HepG2 (cell line): ENCODE measurements around the gene MEGF6. TPM values are rescaled to one million over a fixed set of nuclear protein-coding genes. Genes with fewer than 3 reads are reported as not detected.

ENCODE experiments used
- ATF1 ChIP-seq: IDR thresholded peaks from 2 replicates; pipeline ENCODE4 v1.6.1; 2016; ENCODE audit warnings: mild to moderate bottlenecking, control low read depth
- CEBPG ChIP-seq: IDR thresholded peaks from 2 replicates; pipeline ENCODE4 v1.6.1; 2016
- DMTF1 ChIP-seq: sonication (generic); formaldehyde crosslinking; IDR thresholded peaks from 2 replicates; pipeline ENCODE4 v1.4.0; 2020; ENCODE audit warnings: mild to moderate bottlenecking, missing genetic modification reagents
- HOMEZ ChIP-seq: IDR thresholded peaks from 2 replicates; pipeline ENCODE4 v1.6.1; 2016; ENCODE audit warnings: low read depth
- LCORL ChIP-seq, 2 experiments: fragments of 450-650 bp in 1 of 2; sonication (generic) in 1 of 2; formaldehyde crosslinking in 1 of 2; IDR thresholded peaks; 2 replicates each; pipeline versions ENCODE4 v1.5.0 to v1.6.1; 2017 to 2020; ENCODE audit warnings: antibody characterized with exemption in 1 of 2, missing genetic modification reagents in 1 of 2
- MAFF ChIP-seq: IDR thresholded peaks from 2 replicates; pipeline ENCODE4 v1.6.1; 2011; ENCODE audit warnings: low read depth, low read length, improper control_type of control experiment
- MTF2 ChIP-seq: sonication (generic); formaldehyde crosslinking; IDR thresholded peaks from 2 replicates; pipeline ENCODE4 v1.5.0; 2020; ENCODE audit warnings: missing genetic modification reagents, borderline replicate concordance
- NFRKB ChIP-seq: fragments of 450-650 bp; IDR thresholded peaks from 2 replicates; pipeline ENCODE4 v1.6.1; 2017
- NR2F6 ChIP-seq, 2 experiments: IDR thresholded peaks; 2 replicates each; pipeline ENCODE4 v1.6.1; 2016; ENCODE audit warnings: antibody characterized with exemption in 1 of 2, mild to moderate bottlenecking in 1 of 2
- ONECUT2 ChIP-seq: sonication (generic); formaldehyde crosslinking; IDR thresholded peaks from 2 replicates; pipeline ENCODE4 v1.4.0; 2020; ENCODE audit warnings: missing genetic modification reagents
- RFX3 ChIP-seq: IDR thresholded peaks from 2 replicates; pipeline ENCODE4 v1.6.1; 2016; ENCODE audit warnings: missing biosample characterization, missing genetic modification reagents
- SALL1 ChIP-seq: sonication (generic); formaldehyde crosslinking; IDR thresholded peaks from 2 replicates; pipeline ENCODE4 v1.8.0; 2022; ENCODE audit warnings: mild to moderate bottlenecking, missing genetic modification reagents
- TSC22D2 ChIP-seq: sonication (generic); formaldehyde crosslinking; IDR thresholded peaks from 2 replicates; pipeline ENCODE4 v1.5.1; 2020; ENCODE audit warnings: missing genetic modification reagents, mild to moderate bottlenecking, borderline replicate concordance
- YY1 ChIP-seq: IDR thresholded peaks from 2 replicates; pipeline ENCODE4 v1.6.1; 2011; ENCODE audit warnings: low read length, low read depth, moderate library complexity, mild to moderate bottlenecking; ENCODE audit not compliant: insufficient read depth, insufficient replicate concordance
- ZBTB10 ChIP-seq: sonication (generic); formaldehyde crosslinking; IDR thresholded peaks from 2 replicates; pipeline ENCODE4 v1.4.0; 2020; ENCODE audit warnings: missing genetic modification reagents, borderline replicate concordance
- ZBTB46 ChIP-seq: sonication (generic); formaldehyde crosslinking; IDR thresholded peaks from 2 replicates; pipeline ENCODE4 v1.4.0; 2020; ENCODE audit warnings: mild to moderate bottlenecking, missing genetic modification reagents, borderline replicate concordance
- ZNF207 ChIP-seq: fragments of 450-650 bp; IDR thresholded peaks from 2 replicates; pipeline ENCODE4 v1.6.1; 2016; ENCODE audit warnings: antibody characterized with exemption, borderline replicate concordance
- ZNF557 ChIP-seq: sonication (generic); formaldehyde crosslinking; IDR thresholded peaks from 2 replicates; pipeline ENCODE4 v1.4.0; 2020; ENCODE audit warnings: missing genetic modification reagents
- ZNF770 ChIP-seq: sonication (generic); formaldehyde crosslinking; IDR thresholded peaks from 2 replicates; pipeline ENCODE4 v1.5.0; 2020; ENCODE audit warnings: mild to moderate bottlenecking, missing genetic modification reagents
- ZNF776 ChIP-seq: sonication (generic); formaldehyde crosslinking; IDR thresholded peaks from 2 replicates; pipeline ENCODE4 v1.4.0; 2020; ENCODE audit warnings: mild to moderate bottlenecking, missing genetic modification reagents
- ZNF879 ChIP-seq: sonication (generic); formaldehyde crosslinking; IDR thresholded peaks from 2 replicates; pipeline ENCODE4 v1.8.1; 2023; ENCODE audit warnings: missing genetic modification reagents
- polyA plus RNA-seq, 8 experiments: library from polyadenylated mRNA; depleted of rRNA in 3 of 8; stranded (reverse) in 7 of 8; unstranded in 1 of 8; fragments of >200 nt; fragmentation: Illumina TruSeq in 4 of 8; extraction: Trizol in 4 of 8; gene quantifications; 2 replicates each; pipeline versions ENCODE4 v1.2.1 to v1.2.3, GENCODE V29; 2011 to 2016; ENCODE audit warnings: low read depth in 4 of 8, missing spikeins in 1 of 8, mixed read lengths in 1 of 8; ENCODE audit not compliant: insufficient read depth in 1 of 8
- total RNA-seq, 5 experiments: library from RNA; depleted of rRNA; stranded (reverse); fragments of >200 nt; fragmentation: Illumina TruSeq; extraction: Trizol; gene quantifications; 2 replicates each; pipeline ENCODE4 v1.2.3, GENCODE V29; 2016; ENCODE audit warnings: low read depth in 1 of 5

Gene MEGF6
- total and polyA plus RNA-seq, 2 of the 13 experiments (the other 11 are each of a cell fraction or from before 2014, with no cell fraction given) = 1.9 TPM

GRCh38 chr1:3441410-3441847, 169.9 kb downstream of the MEGF6 start (continued):
- TF ChIP-seq ZNF557 (CRISPR knock-in tag) = no peak
- peak; percentile 16 for TF ChIP-seq YY1
- no peak for TF ChIP-seq LCORL (IDR thresholded peaks at IDR 0.05)
- TF ChIP-seq LCORL (CRISPR knock-in tag; IDR thresholded peaks at IDR 0.05) = peak; percentile 41; the same call in 1 of the 2 replicates
- TF ChIP-seq ATF1 (CRISPR knock-in tag) = no peak
- TF ChIP-seq NFRKB = no peak
- no peak for TF ChIP-seq ZBTB10 (CRISPR knock-in tag)
- no peak for TF ChIP-seq ONECUT2 (CRISPR knock-in tag)
- TF ChIP-seq RFX3 (CRISPR knock-in tag) = no peak
- no peak for TF ChIP-seq ZNF776 (CRISPR knock-in tag)
- no peak for TF ChIP-seq HOMEZ (CRISPR knock-in tag)
- TF ChIP-seq MTF2 (CRISPR knock-in tag) = no peak
- no peak for TF ChIP-seq SALL1 (CRISPR knock-in tag)
- TF ChIP-seq ZNF879 = no peak
- TF ChIP-seq NR2F6 (IDR thresholded peaks at IDR 0.05) = 0 out of 2 replicates have a peak, but pooled peaks have one; percentile 13
- no peak for TF ChIP-seq NR2F6 (CRISPR knock-in tag; IDR thresholded peaks at IDR 0.05)
- peak; percentile 80 for TF ChIP-seq MAFF
- no peak for TF ChIP-seq ZNF207
- TF ChIP-seq CEBPG = no peak
- TF ChIP-seq TSC22D2 = no peak
- no peak for TF ChIP-seq DMTF1 (CRISPR knock-in tag)
- no peak for TF ChIP-seq ZBTB46 (CRISPR knock-in tag)
- no peak for TF ChIP-seq ZNF770 (CRISPR knock-in tag)
